Measurements from ENCODE around the gene PTPRK.
A peak's percentile ranks its signal among the peaks of the same experiment; 100 is the strongest.

The PTPRK gene

GRCh38 chr6:128380891-128381290, 139.5 kb downstream of the PTPRK start:
- no peak for DNase-seq

GRCh38 chr6:128379577-128379976, 140.8 kb downstream of the PTPRK start:
- DNase-seq, result no peak

GRCh38 chr6:128376952-128377503, 143.4 kb downstream of the PTPRK start:
- DNase-seq, result no peak

- DNase-seq, result no peak
These were observed 149.3 kb downstream of the PTPRK start for GRCh38 chr6:128371136-128371535.

GRCh38 chr6:128370072-128370471, 150.3 kb downstream of the PTPRK start:
- peak; percentile 37 for DNase-seq

GRCh38 chr6:128368213-128368944, 152.0 kb downstream of the PTPRK start:
- no peak for DNase-seq

- DNase-seq, result peak; percentile 75
These were observed 153.0 kb downstream of the PTPRK start for GRCh38 chr6:128367437-128367836.

- DNase-seq, result no peak
These were observed 154.8 kb downstream of the PTPRK start for GRCh38 chr6:128365520-128366160.

GRCh38 chr6:128364766-128365519, 155.5 kb downstream of the PTPRK start:
- no peak for DNase-seq

- DNase-seq, result peak; percentile 33
These were observed 157.2 kb downstream of the PTPRK start for GRCh38 chr6:128363020-128363813.

GRCh38 chr6:128361378-128361777, 159.0 kb downstream of the PTPRK start:
- DNase-seq, result peak; percentile 28

- no peak for DNase-seq
These were observed 162.1 kb downstream of the PTPRK start for GRCh38 chr6:128358244-128358776.

- no peak for DNase-seq
These were observed 162.8 kb downstream of the PTPRK start for GRCh38 chr6:128357392-128358130.

- peak; percentile 38 for DNase-seq
These were observed 168.0 kb downstream of the PTPRK start for GRCh38 chr6:128352366-128352765.

GRCh38 chr6:128351255-128351514, 169.2 kb downstream of the PTPRK start:
- no peak for DNase-seq

GRCh38 chr6:128350416-128351254, 169.8 kb downstream of the PTPRK start:
- peak; percentile 82 for DNase-seq

- no peak for DNase-seq
These were observed 173.3 kb downstream of the PTPRK start for GRCh38 chr6:128347123-128347522.

GRCh38 chr6:128346569-128346968, 173.8 kb downstream of the PTPRK start:
- no peak for DNase-seq

GRCh38 chr6:128345278-128345677, 175.1 kb downstream of the PTPRK start:
- no peak for DNase-seq

- no peak for DNase-seq
These were observed 176.7 kb downstream of the PTPRK start for GRCh38 chr6:128343706-128344105.
